Activated CD4-positive, CD25-positive, alpha-beta regulatory T cell treated with anti-CD3 and anti-CD28 coated beads, Interleukin-2, amount 50 U/mL, for 24 hours (primary cell): Measurements from ENCODE around the gene PFKL.

Source experiments
- ATAC-seq, 2 donors: fragments of 150-1000 bp; cut with Tn5 transposase; one replicate each; pipeline ENCODE4 v1.10.0; 2021; ENCODE audit warnings: mild to moderate bottlenecking in 1 of 2, moderate library complexity in 1 of 2

Gene PFKL

GRCh38 chr21:44365251-44365966 lies 65.6 kb downstream of the PFKL start:
- ATAC-seq, result no peak

- ATAC-seq, result no peak
These were observed 66.2 kb downstream of the PFKL start for GRCh38 chr21:44365967-44366585.

- ATAC-seq, result no peak
These were observed 66.8 kb downstream of the PFKL start for GRCh38 chr21:44366586-44367211.

- ATAC-seq, result no peak
These were observed 69.0 kb downstream of the PFKL start for GRCh38 chr21:44368711-44369446.

- no peak for ATAC-seq
These were observed 70.3 kb downstream of the PFKL start for GRCh38 chr21:44370027-44370735.

- no peak for ATAC-seq
These were observed 71.0 kb downstream of the PFKL start for GRCh38 chr21:44370786-44371410.

GRCh38 chr21:44371596-44371995 lies 71.7 kb downstream of the PFKL start:
- no peak for ATAC-seq

GRCh38 chr21:44372616-44373015 lies 72.8 kb downstream of the PFKL start:
- no peak for ATAC-seq

GRCh38 chr21:44374601-44375280 lies 74.9 kb downstream of the PFKL start:
- no peak for ATAC-seq

GRCh38 chr21:44375281-44375651 lies 75.4 kb downstream of the PFKL start:
- ATAC-seq, result no peak

- ATAC-seq, result no peak
These were observed 75.9 kb downstream of the PFKL start for GRCh38 chr21:44375761-44376241.

- no peak for ATAC-seq
These were observed 76.8 kb downstream of the PFKL start for GRCh38 chr21:44376606-44377005.
